ENCODE results near the gene ATP1B3.

- TF ChIP-seq, protein P1, sequence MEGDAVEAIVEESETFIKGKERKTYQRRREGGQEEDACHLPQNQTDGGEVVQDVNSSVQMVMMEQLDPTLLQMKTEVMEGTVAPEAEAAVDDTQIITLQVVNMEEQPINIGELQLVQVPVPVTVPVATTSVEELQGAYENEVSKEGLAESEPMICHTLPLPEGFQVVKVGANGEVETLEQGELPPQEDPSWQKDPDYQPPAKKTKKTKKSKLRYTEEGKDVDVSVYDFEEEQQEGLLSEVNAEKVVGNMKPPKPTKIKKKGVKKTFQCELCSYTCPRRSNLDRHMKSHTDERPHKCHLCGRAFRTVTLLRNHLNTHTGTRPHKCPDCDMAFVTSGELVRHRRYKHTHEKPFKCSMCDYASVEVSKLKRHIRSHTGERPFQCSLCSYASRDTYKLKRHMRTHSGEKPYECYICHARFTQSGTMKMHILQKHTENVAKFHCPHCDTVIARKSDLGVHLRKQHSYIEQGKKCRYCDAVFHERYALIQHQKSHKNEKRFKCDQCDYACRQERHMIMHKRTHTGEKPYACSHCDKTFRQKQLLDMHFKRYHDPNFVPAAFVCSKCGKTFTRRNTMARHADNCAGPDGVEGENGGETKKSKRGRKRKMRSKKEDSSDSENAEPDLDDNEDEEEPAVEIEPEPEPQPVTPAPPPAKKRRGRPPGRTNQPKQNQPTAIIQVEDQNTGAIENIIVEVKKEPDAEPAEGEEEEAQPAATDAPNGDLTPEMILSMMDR (IDR thresholded peaks at IDR 0.05), result no peak
- no peak for TF ChIP-seq POLR2A (IDR thresholded peaks at IDR 0.05)
- no peak for TF ChIP-seq EP300 (IDR thresholded peaks at IDR 0.05)
- TF ChIP-seq POLR2AphosphoS5 (IDR thresholded peaks at IDR 0.05), result no peak
Measured at GRCh38 chr3:141930801-141931200, 54.4 kb downstream of the ATP1B3 start.
